HUES64 (cell line): Measurements from ENCODE around the gene ATG5.

Source experiments
- H3K27ac ChIP-seq: 2 replicates; pipeline ENCODE4 v1.7.0; 2013; ENCODE audit warnings: low read depth, low read length, inconsistent platforms
- H3K27me3 ChIP-seq: 2 replicates; pipeline ENCODE4 v1.6.1; 2013; ENCODE audit warnings: mild to moderate bottlenecking, low read length; ENCODE audit not compliant: insufficient read depth
- H3K36me3 ChIP-seq: 2 replicates; pipeline ENCODE4 v1.6.1; 2013; ENCODE audit warnings: mild to moderate bottlenecking, low read length; ENCODE audit not compliant: insufficient read depth
- H3K4me1 ChIP-seq: 2 replicates; pipeline ENCODE4 v1.6.1; 2013; ENCODE audit warnings: mild to moderate bottlenecking, low read length, moderate library complexity; ENCODE audit not compliant: insufficient read depth
- H3K4me3 ChIP-seq: 2 replicates; pipeline ENCODE4 v1.5.1; 2013; ENCODE audit warnings: mild to moderate bottlenecking, low read length, moderate library complexity
- H3K9ac ChIP-seq: 2 replicates; pipeline ENCODE4 v1.6.1; 2013; ENCODE audit warnings: mild to moderate bottlenecking, low read depth, low read length
- H3K9me3 ChIP-seq: 2 replicates; pipeline ENCODE4 v1.6.1; 2013; ENCODE audit warnings: low read depth, low read length; ENCODE audit not compliant: insufficient read depth
- WGBS: fragments of 150-250, 120-280 bp; methylation state at CpG from one replicate; pipeline ENCODE4 v1.1.7; 2013; ENCODE audit warnings: missing lambda C conversion rate; 5-methylcytosine and 5-hydroxymethylcytosine counted together

ATG5 gene

GRCh38 chr6:106347219-106347618 is 21.7 kb upstream of the ATG5 start:
- Histone ChIP-seq H3K9ac (no peak overlapping the region), H3K36me3 (no peaks in the 10 kb centered on the region), H3K4me1 (no peaks in the 10 kb centered on the region), H3K9me3 (no peaks in the 10 kb centered on the region), H3K27me3 (no peaks in the 10 kb centered on the region), H3K4me3 (no peak overlapping the region), H3K27ac (no peak overlapping the region)
- WGBS: 92% methylated on average over 1 of the region's 1 CpG

- H3K27ac ChIP-seq: no peak overlapping the region
- no peaks in the 10 kb centered on the region for H3K9me3 ChIP-seq
- H3K36me3 ChIP-seq: no peaks in the 10 kb centered on the region
- H3K9ac ChIP-seq: no peak overlapping the region
- 38% methylated on average over 9 of the region's 9 CpGs for WGBS
- H3K4me3 ChIP-seq: no peak overlapping the region
- H3K27me3 ChIP-seq: no peaks in the 10 kb centered on the region
- no peaks in the 10 kb centered on the region; the same call in 1 of the 2 replicates for H3K4me1 ChIP-seq
Measured at GRCh38 chr6:106339334-106340029, 13.9 kb upstream of the ATG5 start.

GRCh38 chr6:106334646-106335448 is 9.3 kb upstream of the ATG5 start:
- no peak overlapping the region for H3K4me3 ChIP-seq
- 45% methylated on average over 5 of the region's 5 CpGs for WGBS
- no peaks in the 10 kb centered on the region for H3K9me3 ChIP-seq
- H3K36me3 ChIP-seq: no peaks in the 10 kb centered on the region
- no peak overlapping the region for H3K9ac ChIP-seq
- no peaks in the 10 kb centered on the region; the same call in 1 of the 2 replicates for H3K27me3 ChIP-seq
- no peaks in the 10 kb centered on the region; the same call in 1 of the 2 replicates for H3K4me1 ChIP-seq
- H3K27ac ChIP-seq: no peak overlapping the region

GRCh38 chr6:106324726-106325335 is 729 bp downstream of the ATG5 start:
- Histone ChIP-seq H3K27ac (peak overlapping the region; percentile 97), H3K9me3 (no peaks in the 10 kb centered on the region), H3K4me1 (peaks cover 8% of the 10 kb centered on the region; the same call in 1 of the 2 replicates), H3K9ac (peak overlapping the region; percentile 90), H3K27me3 (no peaks in the 10 kb centered on the region), H3K36me3 (no peaks in the 10 kb centered on the region), H3K4me3 (peak overlapping the region; percentile 76)
- 8% methylated on average over 9 of the region's 9 CpGs for WGBS

GRCh38 chr6:106321940-106322339 is 3.6 kb downstream of the ATG5 start:
- over 99% methylated on average over 4 of the region's 4 CpGs for WGBS
- Histone ChIP-seq H3K4me3 (no peak overlapping the region), H3K36me3 (no peaks in the 10 kb centered on the region), H3K27ac (no peak overlapping the region), H3K9ac (no peak overlapping the region), H3K9me3 (no peaks in the 10 kb centered on the region), H3K27me3 (no peaks in the 10 kb centered on the region), H3K4me1 (peaks cover 8% of the 10 kb centered on the region; the same call in 1 of the 2 replicates)

GRCh38 chr6:106318851-106319250 is 6.7 kb downstream of the ATG5 start:
- no peak overlapping the region for H3K9ac ChIP-seq
- no peaks in the 10 kb centered on the region for H3K9me3 ChIP-seq
- no peaks in the 10 kb centered on the region for H3K27me3 ChIP-seq
- H3K4me3 ChIP-seq: no peak overlapping the region
- H3K27ac ChIP-seq: no peak overlapping the region
- peaks cover 2% of the 10 kb centered on the region; the same call in 1 of the 2 replicates for H3K4me1 ChIP-seq
- peaks cover 22% of the 10 kb centered on the region for H3K36me3 ChIP-seq

- no peak overlapping the region for H3K27ac ChIP-seq
- 87% methylated on average over 2 of the region's 2 CpGs for WGBS
- no peak overlapping the region for H3K9ac ChIP-seq
- H3K27me3 ChIP-seq: no peaks in the 10 kb centered on the region
- H3K4me3 ChIP-seq: no peak overlapping the region
- no peaks in the 10 kb centered on the region for H3K9me3 ChIP-seq
- no peaks in the 10 kb centered on the region for H3K4me1 ChIP-seq
- peaks cover 30% of the 10 kb centered on the region for H3K36me3 ChIP-seq
Measured at GRCh38 chr6:106318061-106318460, 7.5 kb downstream of the ATG5 start.

GRCh38 chr6:106316375-106316766 is 9.2 kb downstream of the ATG5 start:
- no peak overlapping the region for H3K4me3 ChIP-seq
- H3K27ac ChIP-seq: no peak overlapping the region
- H3K36me3 ChIP-seq: peaks cover 35% of the 10 kb centered on the region
- no peaks in the 10 kb centered on the region for H3K27me3 ChIP-seq
- no peaks in the 10 kb centered on the region for H3K4me1 ChIP-seq
- WGBS: 95% methylated on average over 2 of the region's 3 CpGs
- no peaks in the 10 kb centered on the region for H3K9me3 ChIP-seq
- no peak overlapping the region for H3K9ac ChIP-seq

GRCh38 chr6:106315765-106316374 is 9.7 kb downstream of the ATG5 start:
- no peak overlapping the region for H3K4me3 ChIP-seq
- H3K9me3 ChIP-seq: no peaks in the 10 kb centered on the region
- no peak overlapping the region for H3K27ac ChIP-seq
- no peak overlapping the region for H3K9ac ChIP-seq
- H3K36me3 ChIP-seq: peaks cover 35% of the 10 kb centered on the region
- no peaks in the 10 kb centered on the region for H3K4me1 ChIP-seq
- no peaks in the 10 kb centered on the region for H3K27me3 ChIP-seq
- 94% methylated on average over 5 of the region's 6 CpGs for WGBS

- Histone ChIP-seq H3K27ac (no peak overlapping the region), H3K4me1 (peaks cover 9% of the 10 kb centered on the region; the same call in 1 of the 2 replicates), H3K9ac (no peak overlapping the region), H3K36me3 (peaks cover 40% of the 10 kb centered on the region), H3K9me3 (no peaks in the 10 kb centered on the region), H3K4me3 (no peak overlapping the region), H3K27me3 (no peaks in the 10 kb centered on the region)
- WGBS: no CpG with 5 or more reads among the region's 3 CpGs
Measured at GRCh38 chr6:106309766-106310373, 15.7 kb downstream of the ATG5 start.
